K562 treated with DMSO at 1 percent for 24 hours (cell line): ENCODE measurements around the gene SLC7A8. TPM values are rescaled to one million over a fixed set of nuclear protein-coding genes. Genes with fewer than 3 reads are reported as not detected.

ENCODE experiments used
- total RNA-seq: library from RNA; unstranded; fragments of 300-600 nt; gene quantifications from 2 replicates; pipeline ENCODE4 v1.2.3, GENCODE V29; 2022; ENCODE audit warnings: low read depth; ENCODE audit not compliant: insufficient read depth

SLC7A8 gene
- total RNA-seq, result 7.6 and 9.6 TPM in 2 replicates

GRCh38 chr14:23183479-23183878, at the start of gene SLC7A8:
Gene SLC7A8, minus strand, starts transcription at chr14:23183660. Its CDS starts 746 bp downstream, at chr14:23182914.

GRCh38 chr14:23118506-23119362, 64.7 kb downstream of the SLC7A8 start, which contains the start of gene CEBPE:
Gene CEBPE, minus strand, starts transcription at chr14:23119255. Its CDS starts 164 bp downstream, at chr14:23119091.

GRCh38 chr14:23104591-23105347, 78.7 kb downstream of the SLC7A8 start, which contains the start of gene CIROP:
Gene CIROP, minus strand, starts transcription at chr14:23104989. Its CDS starts 69 bp downstream, at chr14:23104920.

GRCh38 chr14:23095196-23096108, 88.0 kb downstream of the SLC7A8 start, which contains the start of gene C14orf119:
Gene C14orf119, plus strand, starts transcription at chr14:23095505. Its CDS starts 2,154 bp downstream, at chr14:23097659.

GRCh38 chr14:23094666-23095195, 88.7 kb downstream of the SLC7A8 start, which contains the start of gene ACIN1:
Gene ACIN1, minus strand, starts transcription at chr14:23095136. Its CDS starts 24 bp downstream, at chr14:23095112.

Other genes with a start within 250 kb of the SLC7A8 start
- gene HAUS4, start 226.6 kb downstream of the SLC7A8 start, total RNA-seq, result 103 and 114 TPM in 2 replicates
- 13.0 and 13.8 TPM in 2 replicates for gene AJUBA, start 201.1 kb downstream of the SLC7A8 start, total RNA-seq
- gene C14orf93, start 173.5 kb downstream of the SLC7A8 start, total RNA-seq, result 24.9 and 27.5 TPM in 2 replicates
- gene PSMB5, start 148.8 kb downstream of the SLC7A8 start, total RNA-seq, result 142 and 154 TPM in 2 replicates
- not detected in 2 replicates for gene PSMB11, start 141.4 kb downstream of the SLC7A8 start, total RNA-seq
- 19.6 and 20.7 TPM in 2 replicates for gene CDH24, start 126.1 kb downstream of the SLC7A8 start, total RNA-seq
- gene ACIN1, start 88.5 kb downstream of the SLC7A8 start, total RNA-seq, result 102 and 115 TPM in 2 replicates
- gene C14orf119, start 88.2 kb downstream of the SLC7A8 start, total RNA-seq, result 33.7 and 50.7 TPM in 2 replicates
- gene CIROP, start 78.7 kb downstream of the SLC7A8 start, total RNA-seq, result not detected in 2 replicates
- not detected in 2 replicates for gene CEBPE, start 64.4 kb downstream of the SLC7A8 start, total RNA-seq
- not detected in 2 replicates for gene RNF212B, start 54.3 kb upstream of the SLC7A8 start, total RNA-seq
- gene HOMEZ, start 102.5 kb upstream of the SLC7A8 start, total RNA-seq, result 11.7 and 15.7 TPM in 2 replicates
- gene PPP1R3E, start 119.2 kb upstream of the SLC7A8 start, total RNA-seq, result 9.0 and 10.3 TPM in 2 replicates
- gene BCL2L2, start 123.2 kb upstream of the SLC7A8 start, total RNA-seq, result 18.4 and 20.3 TPM in 2 replicates
- 97.6 and 109 TPM in 2 replicates for gene PABPN1, start 137.8 kb upstream of the SLC7A8 start, total RNA-seq
- 0.73 and 1.1 TPM in 2 replicates for gene SLC22A17, start 169.2 kb upstream of the SLC7A8 start, total RNA-seq
- not detected in 2 replicates for gene EFS, start 181.5 kb upstream of the SLC7A8 start, total RNA-seq
- not detected in 2 replicates for gene IL25, start 189.1 kb upstream of the SLC7A8 start, total RNA-seq
- gene CMTM5, start 193.4 kb upstream of the SLC7A8 start, total RNA-seq, result not detected in 2 replicates
- gene MYH6, start 224.6 kb upstream of the SLC7A8 start, total RNA-seq, result not detected in 2 replicates